GM12892 (cell line): ENCODE data around the gene THSD7B.

Experiments
- POLR2A ChIP-seq: IDR thresholded peaks from 2 replicates; pipeline ENCODE4 v1.6.1; 2011; ENCODE audit warnings: low read depth, low read length, control low read depth
- POLR2AphosphoS5 ChIP-seq: IDR thresholded peaks from 2 replicates; pipeline ENCODE4 v1.6.1; 2011; ENCODE audit warnings: low read depth, low read length, control low read depth

DNA sequence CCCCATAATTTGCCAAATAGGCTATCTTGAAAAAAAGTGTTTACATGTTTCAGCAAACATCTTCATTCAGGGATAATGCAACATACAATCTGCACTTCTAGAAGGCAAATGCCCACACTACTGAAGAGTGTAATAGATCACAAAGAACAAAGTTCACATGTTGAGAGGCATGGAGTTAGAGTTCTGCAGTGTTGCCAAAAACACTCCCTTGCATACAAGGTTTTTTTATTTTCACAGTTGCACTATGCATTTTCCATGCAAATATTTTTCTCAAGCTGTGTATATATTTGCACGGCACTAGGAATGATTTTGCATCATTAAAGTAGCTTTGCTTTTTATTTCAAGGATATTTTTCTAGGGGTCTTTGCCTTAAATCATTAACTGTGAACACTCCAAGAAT, 409.9 kb downstream of the THSD7B start:
- TF ChIP-seq POLR2A (no peak), POLR2AphosphoS5 (no peak)
